ENCODE measurements around the gene ZNF672. TPM values are rescaled to one million over a fixed set of nuclear protein-coding genes. Genes with fewer than 3 reads are reported as not detected.
"Not testable (repeated sequence)": the region's sequence is repeated elsewhere in the genome, so short reads cannot be mapped to it uniquely, and the experiment has no call there.

Gene ZNF672
- total RNA-seq, 1 donor from 2014 or later = 15.3 TPM

DNA sequence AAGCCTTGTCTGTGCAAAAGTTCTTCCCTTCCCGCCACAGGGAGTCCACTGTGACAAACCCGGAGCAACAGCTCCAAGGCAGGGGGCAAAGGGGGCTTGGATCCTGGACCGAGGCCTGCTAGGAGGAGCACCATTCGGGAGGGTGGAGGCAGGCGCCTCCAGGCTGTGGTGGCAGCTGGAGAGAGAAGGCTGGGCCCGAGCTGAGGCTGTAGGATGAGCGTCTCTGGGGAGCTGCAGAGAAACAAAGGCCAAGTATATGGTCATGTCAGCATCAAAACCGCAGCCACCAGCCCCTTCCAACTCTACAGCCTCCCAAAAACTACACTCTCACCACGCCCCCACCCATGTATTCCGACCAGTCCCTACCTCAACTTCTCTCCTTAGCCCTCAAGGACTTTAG lies 12.9 kb upstream of the ZNF672 start:
- no peak for FAIRE-seq
- Histone ChIP-seq H3K4me3 (ENCODE audit: low read depth, low read length) (peak overlapping the region; percentile 80), H3K36me3 (ENCODE audit: control insufficient read depth, insufficient read depth, low read length) (peaks cover 10% of the 10 kb centered on the region), H3K27me3 (ENCODE audit: control insufficient read depth, insufficient read depth, low read length) (no peaks in the 10 kb centered on the region)
- no peak for DNase-seq (ENCODE audit: low read depth)
- TF ChIP-seq, protein P1, sequence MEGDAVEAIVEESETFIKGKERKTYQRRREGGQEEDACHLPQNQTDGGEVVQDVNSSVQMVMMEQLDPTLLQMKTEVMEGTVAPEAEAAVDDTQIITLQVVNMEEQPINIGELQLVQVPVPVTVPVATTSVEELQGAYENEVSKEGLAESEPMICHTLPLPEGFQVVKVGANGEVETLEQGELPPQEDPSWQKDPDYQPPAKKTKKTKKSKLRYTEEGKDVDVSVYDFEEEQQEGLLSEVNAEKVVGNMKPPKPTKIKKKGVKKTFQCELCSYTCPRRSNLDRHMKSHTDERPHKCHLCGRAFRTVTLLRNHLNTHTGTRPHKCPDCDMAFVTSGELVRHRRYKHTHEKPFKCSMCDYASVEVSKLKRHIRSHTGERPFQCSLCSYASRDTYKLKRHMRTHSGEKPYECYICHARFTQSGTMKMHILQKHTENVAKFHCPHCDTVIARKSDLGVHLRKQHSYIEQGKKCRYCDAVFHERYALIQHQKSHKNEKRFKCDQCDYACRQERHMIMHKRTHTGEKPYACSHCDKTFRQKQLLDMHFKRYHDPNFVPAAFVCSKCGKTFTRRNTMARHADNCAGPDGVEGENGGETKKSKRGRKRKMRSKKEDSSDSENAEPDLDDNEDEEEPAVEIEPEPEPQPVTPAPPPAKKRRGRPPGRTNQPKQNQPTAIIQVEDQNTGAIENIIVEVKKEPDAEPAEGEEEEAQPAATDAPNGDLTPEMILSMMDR (IDR thresholded peaks at IDR 0.05; ENCODE audit: insufficient read depth, low read length, severe bottlenecking) = no peak

DNA sequence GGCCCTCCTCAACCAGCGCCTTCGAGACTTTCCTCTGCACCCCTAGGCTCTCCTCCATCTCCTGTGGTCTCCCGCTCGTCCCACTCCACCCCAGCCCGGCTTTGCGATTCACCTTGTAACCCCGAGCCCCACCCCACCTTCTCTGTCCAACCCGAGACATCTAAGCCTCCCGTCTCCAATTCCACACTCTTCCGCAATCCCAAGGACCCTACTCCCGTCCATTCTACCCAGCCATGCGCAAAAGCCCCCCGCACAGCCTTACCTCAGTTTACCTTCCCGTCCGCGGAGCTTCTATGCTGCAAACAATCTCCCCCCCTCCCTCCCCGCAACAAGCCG lies 12.5 kb upstream of the ZNF672 start:
- Histone ChIP-seq H3K27me3 (ENCODE audit: control insufficient read depth, insufficient read depth, low read length) (no peaks in the 10 kb centered on the region), H3K36me3 (ENCODE audit: control insufficient read depth, insufficient read depth, low read length) (peaks cover 8% of the 10 kb centered on the region), H3K4me3 (ENCODE audit: low read depth, low read length) (peak overlapping the region; percentile 80)
- TF ChIP-seq, protein P1 (IDR thresholded peaks at IDR 0.05; ENCODE audit: insufficient read depth, low read length, severe bottlenecking) = no peak
- DNase-seq (ENCODE audit: low read depth) (no peak), FAIRE-seq (no peak)

DNA sequence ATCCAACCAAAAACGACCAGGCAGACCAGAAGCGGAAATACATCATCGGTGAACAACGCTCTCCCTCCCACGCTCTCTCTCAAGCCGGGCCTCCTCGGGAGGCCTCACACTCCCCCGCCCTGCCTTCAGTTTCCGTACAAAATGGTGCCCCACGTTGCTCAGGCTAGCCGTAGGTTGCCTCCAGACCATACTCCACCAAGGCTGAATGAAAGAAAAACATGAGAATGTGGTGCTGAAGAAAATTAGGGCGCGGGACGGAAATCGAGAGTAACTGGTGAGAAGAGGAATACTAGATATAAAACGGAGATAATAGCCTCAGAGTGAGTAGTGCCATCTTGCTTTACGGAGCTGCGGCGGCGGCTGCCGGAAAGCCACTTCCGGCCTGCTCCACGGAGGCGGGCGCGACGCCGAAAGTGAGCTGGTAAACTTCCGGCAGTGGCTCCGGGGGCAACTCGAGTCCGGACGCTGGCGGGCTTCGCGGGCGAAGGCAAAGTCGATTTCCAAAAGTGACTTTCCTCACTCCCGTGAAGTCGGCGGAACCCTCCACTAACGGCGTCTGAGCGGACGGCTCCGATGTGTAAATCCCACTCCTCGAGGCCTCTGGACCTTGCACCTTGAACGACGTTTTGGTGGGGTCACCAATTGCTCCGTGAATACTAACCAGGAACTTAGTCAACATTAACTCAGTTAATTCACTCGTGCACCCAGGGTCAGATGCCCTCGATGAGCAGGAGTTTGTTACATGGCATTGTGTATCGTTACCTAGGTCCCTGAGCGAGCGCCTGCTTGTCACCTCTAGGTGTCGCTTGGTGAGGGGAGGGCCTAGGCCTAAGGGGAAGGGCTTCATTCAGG lies 11.9 kb upstream of the ZNF672 start, which contains the start of gene SH3BP5L:
TSS of gene SH3BP5L (minus strand) at position 7 of the 852 bp plus-strand sequence. CDS start 980 bp downstream, outside the sequence.
- Histone ChIP-seq H3K27me3 (ENCODE audit: control insufficient read depth, insufficient read depth, low read length) (no peaks in the 10 kb centered on the region), H3K36me3 (ENCODE audit: control insufficient read depth, insufficient read depth, low read length) (peaks cover 7% of the 10 kb centered on the region), H3K4me3 (ENCODE audit: low read depth, low read length) (peak within 1 kb of the TSS; percentile 80)
- no peak for FAIRE-seq
- DNase-seq (ENCODE audit: low read depth) = peak; percentile 89
- TF ChIP-seq, protein P1 (IDR thresholded peaks at IDR 0.05; ENCODE audit: insufficient read depth, low read length, severe bottlenecking) = peak; percentile 77

DNA sequence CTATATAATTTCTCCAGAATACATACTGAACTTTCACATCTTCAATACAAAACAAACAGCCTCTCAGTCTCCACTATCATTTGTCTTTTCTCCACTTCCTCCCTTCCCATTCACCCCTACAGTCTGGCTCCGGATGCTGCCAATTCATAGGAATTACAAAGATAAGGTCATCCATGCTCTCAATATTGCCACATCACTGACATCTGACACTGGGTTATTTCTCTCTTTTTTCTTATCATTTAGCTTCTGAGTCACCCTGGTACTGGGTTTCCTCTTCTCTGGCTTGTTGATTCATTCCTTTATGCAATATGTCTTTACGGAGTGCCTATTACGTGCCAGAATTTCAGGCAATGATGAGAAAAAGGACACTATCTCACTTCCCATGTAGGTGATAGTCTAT lies 9.2 kb upstream of the ZNF672 start:
- Histone ChIP-seq H3K36me3 (ENCODE audit: control insufficient read depth, insufficient read depth, low read length) (no peaks in the 10 kb centered on the region), H3K27me3 (ENCODE audit: control insufficient read depth, insufficient read depth, low read length) (no peaks in the 10 kb centered on the region), H3K4me3 (ENCODE audit: low read depth, low read length) (no peak overlapping the region)
- TF ChIP-seq, protein P1 (IDR thresholded peaks at IDR 0.05; ENCODE audit: insufficient read depth, low read length, severe bottlenecking) = no peak
- FAIRE-seq (no peak), DNase-seq (ENCODE audit: low read depth) (peak; percentile 87)

DNA sequence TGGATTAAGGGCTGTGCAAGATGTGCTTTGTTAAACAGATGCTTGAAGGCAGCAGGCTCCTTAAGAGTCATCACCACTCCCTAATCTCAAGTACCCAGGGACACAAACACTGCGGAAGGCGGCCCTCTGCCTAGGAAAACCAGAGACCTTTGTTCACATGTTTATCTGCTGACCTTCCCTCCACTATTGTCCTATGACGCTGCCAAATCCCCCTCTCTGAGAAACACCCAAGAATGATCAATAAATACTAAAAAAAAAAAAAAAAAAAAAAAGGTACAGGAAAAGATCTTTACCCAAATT lies 7.4 kb upstream of the ZNF672 start:
- not testable (repeated sequence) for DNase-seq (ENCODE audit: low read depth); H3K4me3 ChIP-seq (ENCODE audit: low read depth, low read length); FAIRE-seq; H3K36me3 ChIP-seq (ENCODE audit: control insufficient read depth, insufficient read depth, low read length); H3K27me3 ChIP-seq (ENCODE audit: control insufficient read depth, insufficient read depth, low read length)

DNA sequence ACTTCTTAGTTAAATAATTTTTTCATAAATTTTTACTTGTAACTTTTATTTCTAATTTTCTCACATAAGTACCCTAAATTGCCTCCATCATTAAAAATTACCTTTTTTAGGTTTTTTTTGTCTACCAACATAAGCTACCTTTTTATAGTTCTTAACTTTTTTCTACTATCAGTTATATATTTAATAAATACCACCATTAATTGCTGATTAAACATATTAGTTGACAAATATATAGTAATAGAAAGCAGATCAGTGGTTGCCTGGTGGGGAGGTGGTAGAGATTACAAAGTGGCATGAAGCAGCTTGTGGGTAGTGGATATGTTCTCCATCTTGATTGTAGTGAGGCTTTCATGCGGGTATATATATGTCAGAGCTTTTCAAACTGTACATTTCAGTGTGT lies 6.2 kb upstream of the ZNF672 start:
- Histone ChIP-seq H3K4me3 (ENCODE audit: low read depth, low read length) (no peak overlapping the region), H3K36me3 (ENCODE audit: control insufficient read depth, insufficient read depth, low read length) (no peaks in the 10 kb centered on the region), H3K27me3 (ENCODE audit: control insufficient read depth, insufficient read depth, low read length) (no peaks in the 10 kb centered on the region)
- DNase-seq (ENCODE audit: low read depth) (no peak), FAIRE-seq (no peak)
- TF ChIP-seq, protein P1 (IDR thresholded peaks at IDR 0.05; ENCODE audit: insufficient read depth, low read length, severe bottlenecking) = no peak

Measured in bronchial epithelial cell (primary cell).